Suprapubic skin (tissue), 4 donors: Measurements from ENCODE around the gene USP7.

Source experiments
- EP300 ChIP-seq: sonication (generic); formaldehyde crosslinking; IDR thresholded peaks from one replicate; pipeline ENCODE4 v1.6.1; 2017; ENCODE audit warnings: antibody characterized with exemption
- POLR2A ChIP-seq, 2 donors: fragments of 450-650 bp; IDR thresholded peaks; one replicate each; pipeline ENCODE4 v1.6.1; 2017; ENCODE audit warnings: antibody characterized with exemption in 2 of 2, mild to moderate bottlenecking in 2 of 2, moderate library complexity in 2 of 2
- POLR2AphosphoS5 ChIP-seq, 3 donors: sonication (generic); formaldehyde crosslinking; IDR thresholded peaks; one replicate each; pipeline ENCODE4 v1.6.1; 2017; ENCODE audit warnings: antibody characterized with exemption in 3 of 3
- TF ChIP-seq, protein P1 (sequence below), 2 donors: fragments of 200-600 bp in 1 of 2; fragments of 450-650 bp in 1 of 2; sonication (generic) in 1 of 2; IDR thresholded peaks; one replicate each; pipeline ENCODE4 v1.5.1; 2016 to 2019; ENCODE audit warnings: antibody characterized with exemption in 2 of 2, mild to moderate bottlenecking in 1 of 2, moderate library complexity in 1 of 2

DNA sequence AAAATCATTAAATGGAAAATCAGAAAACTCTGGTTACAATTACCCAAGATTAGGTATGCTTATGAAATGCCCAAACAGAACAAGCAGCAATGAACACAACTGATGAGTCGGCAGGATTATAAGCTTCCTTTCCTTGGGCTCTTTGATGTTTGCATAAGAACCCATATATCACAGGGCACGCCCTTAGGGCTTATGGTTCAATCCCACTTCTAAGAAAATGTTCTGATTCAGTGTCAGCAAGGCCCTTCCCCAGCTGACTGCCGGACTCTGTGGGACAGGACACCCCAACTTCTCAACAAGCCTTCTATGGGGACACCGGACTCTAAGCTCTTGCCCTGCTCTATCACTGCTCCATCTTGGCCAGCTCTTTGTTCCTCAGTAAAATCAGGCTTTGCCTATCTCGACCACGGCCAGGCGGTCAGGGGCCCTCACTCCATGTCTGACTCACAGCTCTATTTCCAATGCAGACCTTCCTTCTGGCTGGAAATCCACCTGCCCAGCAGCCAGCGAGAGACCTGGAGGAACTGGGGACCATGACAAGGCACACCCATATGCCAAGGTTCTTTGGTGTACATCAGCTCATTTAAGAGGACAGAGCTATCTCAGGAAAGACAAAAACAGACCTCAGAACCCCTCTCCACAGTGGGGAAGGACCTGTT lies 54.8 kb downstream of the USP7 start:
- TF ChIP-seq POLR2A (IDR thresholded peaks at IDR 0.05) (no peak), POLR2AphosphoS5 (IDR thresholded peaks at IDR 0.05) (no peak), EP300 (no peak)
- TF ChIP-seq, protein P1, sequence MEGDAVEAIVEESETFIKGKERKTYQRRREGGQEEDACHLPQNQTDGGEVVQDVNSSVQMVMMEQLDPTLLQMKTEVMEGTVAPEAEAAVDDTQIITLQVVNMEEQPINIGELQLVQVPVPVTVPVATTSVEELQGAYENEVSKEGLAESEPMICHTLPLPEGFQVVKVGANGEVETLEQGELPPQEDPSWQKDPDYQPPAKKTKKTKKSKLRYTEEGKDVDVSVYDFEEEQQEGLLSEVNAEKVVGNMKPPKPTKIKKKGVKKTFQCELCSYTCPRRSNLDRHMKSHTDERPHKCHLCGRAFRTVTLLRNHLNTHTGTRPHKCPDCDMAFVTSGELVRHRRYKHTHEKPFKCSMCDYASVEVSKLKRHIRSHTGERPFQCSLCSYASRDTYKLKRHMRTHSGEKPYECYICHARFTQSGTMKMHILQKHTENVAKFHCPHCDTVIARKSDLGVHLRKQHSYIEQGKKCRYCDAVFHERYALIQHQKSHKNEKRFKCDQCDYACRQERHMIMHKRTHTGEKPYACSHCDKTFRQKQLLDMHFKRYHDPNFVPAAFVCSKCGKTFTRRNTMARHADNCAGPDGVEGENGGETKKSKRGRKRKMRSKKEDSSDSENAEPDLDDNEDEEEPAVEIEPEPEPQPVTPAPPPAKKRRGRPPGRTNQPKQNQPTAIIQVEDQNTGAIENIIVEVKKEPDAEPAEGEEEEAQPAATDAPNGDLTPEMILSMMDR (IDR thresholded peaks at IDR 0.05), result no peak
